HG02798 (cell line): ENCODE measurements around the gene OR6B2.
"Not testable (repeated sequence)": the region's sequence is repeated elsewhere in the genome, so short reads cannot be mapped to it uniquely, and the experiment has no call there.

Source experiments
- ATAC-seq: cut with Tn5 transposase; IDR thresholded peaks from one replicate; pipeline ENCODE4 v1.9.1; 2021; ENCODE audit warnings: mild to moderate bottlenecking; ENCODE audit not compliant: unreplicated experiment, poor library complexity

OR6B2 gene

DNA sequence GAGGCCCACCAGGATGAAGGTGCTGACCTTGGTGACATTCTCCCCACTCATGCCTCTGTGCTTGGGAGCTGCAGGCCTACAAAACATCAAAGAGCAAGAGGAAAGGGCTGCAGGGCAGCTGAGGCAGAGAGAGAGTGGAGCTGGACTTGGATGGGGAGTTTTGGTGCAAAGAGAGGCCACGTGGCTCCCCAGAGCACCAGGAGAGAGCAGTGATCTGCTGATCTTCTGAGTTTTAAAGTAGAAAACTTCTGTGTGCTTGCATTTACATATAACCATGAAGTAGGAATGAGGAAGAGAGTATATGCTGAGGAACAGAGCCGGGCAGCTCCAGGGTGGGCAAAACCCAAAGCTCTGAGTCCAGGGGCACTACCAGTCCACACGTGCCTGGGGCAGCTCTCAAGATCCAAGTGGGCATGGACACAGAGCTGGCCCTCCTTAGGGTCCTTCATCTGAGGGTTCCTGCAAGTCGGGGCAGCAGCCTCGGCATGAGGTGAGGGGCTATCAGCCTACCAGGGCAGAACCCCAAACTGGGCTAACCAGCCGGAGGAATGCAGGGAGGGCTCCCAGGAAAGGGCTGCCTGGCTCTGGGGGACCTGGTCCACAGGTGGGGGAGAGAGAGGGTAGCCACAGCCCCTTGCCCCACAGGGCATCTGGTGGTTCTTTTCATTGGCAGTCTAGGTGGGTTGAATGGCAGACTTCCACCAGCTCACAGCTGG is at the start of gene OR6B2:
Gene OR6B2, minus strand, starts transcription at position 51 of the 716 bp plus-strand sequence. Its CDS starts 0 bp downstream, at position 51.
- ATAC-seq: no peak

- no peak for ATAC-seq
These were observed 48.4 kb upstream of the OR6B2 start for GRCh38 chr2:240078631-240079030.

DNA sequence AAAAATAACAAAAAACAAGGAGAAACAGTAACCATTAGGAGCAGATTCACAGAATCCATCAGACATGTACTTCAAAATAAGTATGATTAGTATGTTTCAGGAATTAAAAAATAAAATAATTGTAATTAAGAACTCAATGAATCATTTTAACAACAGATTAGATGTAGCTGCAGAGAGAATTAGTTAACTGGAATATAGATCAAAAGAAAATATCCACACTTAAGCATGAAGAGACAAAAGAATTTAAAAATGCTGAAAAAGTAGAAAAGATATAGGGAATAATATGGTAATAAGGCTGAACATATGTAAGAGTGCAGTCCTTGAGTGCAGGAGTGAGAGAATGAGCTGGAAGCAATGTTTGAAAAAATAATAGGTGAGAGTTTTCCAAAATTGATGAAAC is 47.2 kb upstream of the OR6B2 start:
- ATAC-seq: no peak

DNA sequence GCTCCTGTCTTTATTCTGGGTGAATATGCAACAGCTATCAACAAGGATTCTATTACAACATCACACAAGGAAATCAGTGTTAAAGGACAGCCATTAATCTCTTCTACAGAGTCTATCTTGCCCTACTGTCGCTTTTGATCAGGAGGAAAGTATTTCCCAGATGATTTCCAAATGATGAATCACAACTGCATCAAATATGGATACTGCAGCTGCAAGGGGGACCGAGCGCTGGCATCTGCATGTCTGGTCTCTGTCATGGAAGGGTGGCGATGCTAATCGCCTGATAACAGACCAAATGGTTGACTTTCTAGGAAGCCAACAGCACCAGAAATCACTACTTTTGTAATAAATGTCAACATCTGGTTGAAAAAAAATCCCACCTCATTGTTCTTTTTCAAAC is 44.3 kb upstream of the OR6B2 start:
- no peak for ATAC-seq

- ATAC-seq: no peak
These were observed 40.7 kb upstream of the OR6B2 start for GRCh38 chr2:240070907-240071306.

DNA sequence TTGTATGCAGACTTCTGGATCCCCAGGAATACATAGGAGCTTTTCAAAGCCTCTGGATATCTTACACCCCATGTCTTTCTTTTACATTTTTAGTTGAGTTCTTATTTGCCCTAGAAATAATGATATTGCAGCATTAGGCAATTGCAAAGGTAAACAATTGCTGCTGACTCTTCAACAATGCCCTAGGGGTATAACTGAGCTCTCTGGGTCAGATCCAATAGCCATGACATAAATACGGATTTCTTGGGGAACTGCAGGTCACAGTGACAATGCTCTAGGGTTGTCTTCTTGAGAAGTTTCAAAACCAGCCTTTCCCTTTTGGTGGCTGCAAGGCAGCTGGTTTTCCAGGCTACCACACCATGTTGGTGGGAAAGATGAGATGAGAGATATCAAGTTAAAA is 39.6 kb upstream of the OR6B2 start:
- ATAC-seq: no peak

DNA sequence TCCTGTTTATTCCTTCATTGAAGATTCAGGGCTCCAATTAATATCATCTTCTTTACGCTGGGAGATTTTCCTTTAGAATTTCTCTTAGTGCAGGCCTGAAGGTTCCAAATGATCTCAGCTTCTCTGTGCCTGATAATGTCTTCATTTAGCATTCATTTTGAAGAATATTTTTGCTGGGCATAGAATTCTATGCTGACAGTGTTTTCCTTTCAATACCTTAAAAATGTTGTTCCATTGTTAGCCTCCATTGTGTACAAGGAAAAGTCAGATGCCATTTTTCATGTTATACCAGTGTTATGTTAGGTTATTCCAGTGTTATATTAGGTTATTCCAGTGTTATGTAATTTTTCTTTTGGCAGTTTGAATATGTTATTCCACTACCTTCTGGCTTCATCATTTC is 38.0 kb upstream of the OR6B2 start:
- ATAC-seq: no peak

- no peak for ATAC-seq
These were observed 36.3 kb upstream of the OR6B2 start for GRCh38 chr2:240066489-240066888.

GRCh38 chr2:240064898-240065297 is 34.7 kb upstream of the OR6B2 start:
- no peak for ATAC-seq

GRCh38 chr2:240060977-240061591 is 30.9 kb upstream of the OR6B2 start:
- ATAC-seq: no peak

DNA sequence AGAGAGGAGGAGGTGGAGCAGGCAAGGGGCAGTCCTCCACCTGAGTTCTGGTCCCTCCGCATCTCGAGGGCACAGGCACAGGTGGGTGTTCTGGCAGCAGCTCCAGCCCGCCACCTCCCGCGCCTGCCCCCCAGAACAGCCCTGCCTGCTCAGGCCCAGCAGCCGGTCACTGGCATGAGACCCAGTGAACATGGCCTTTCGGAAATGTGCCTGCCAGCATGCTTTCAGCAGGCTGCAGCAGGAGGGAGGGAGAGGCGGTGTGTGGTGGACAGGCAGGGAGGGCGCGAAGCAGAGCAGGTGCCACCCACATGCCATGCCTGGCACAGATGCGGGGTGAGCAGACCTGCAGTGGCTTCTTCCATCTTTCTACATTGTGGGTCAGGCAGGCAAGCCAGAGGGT is 26.4 kb upstream of the OR6B2 start:
- ATAC-seq: no peak

- no peak for ATAC-seq
These were observed 25.1 kb upstream of the OR6B2 start for GRCh38 chr2:240055177-240055917.

GRCh38 chr2:240053173-240054155 is 23.2 kb upstream of the OR6B2 start, which contains the start of gene OR6B3:
Gene OR6B3, minus strand, starts transcription at chr2:240053521.
- ATAC-seq: no peak

GRCh38 chr2:240052524-240052923 is 22.3 kb upstream of the OR6B2 start:
- ATAC-seq: no peak

DNA sequence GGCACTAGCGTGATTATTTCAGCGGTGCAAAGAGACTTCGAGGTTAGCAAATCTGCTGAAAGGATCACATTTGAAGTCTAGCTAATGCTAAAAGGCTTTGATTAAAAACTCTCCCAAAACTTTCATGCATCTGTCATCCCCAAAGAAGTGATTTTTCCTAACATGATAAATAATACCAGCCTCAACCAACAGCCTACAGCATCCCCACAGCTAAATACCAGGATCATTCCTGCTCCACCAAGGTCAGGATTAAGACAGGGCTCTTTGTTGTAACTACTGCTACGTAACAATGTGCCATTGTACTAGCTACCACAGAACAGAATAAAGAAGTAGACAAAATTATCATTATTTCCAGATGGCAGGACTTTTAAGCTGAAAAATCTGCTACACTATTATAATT is 21.5 kb upstream of the OR6B2 start:
- ATAC-seq: no peak

DNA sequence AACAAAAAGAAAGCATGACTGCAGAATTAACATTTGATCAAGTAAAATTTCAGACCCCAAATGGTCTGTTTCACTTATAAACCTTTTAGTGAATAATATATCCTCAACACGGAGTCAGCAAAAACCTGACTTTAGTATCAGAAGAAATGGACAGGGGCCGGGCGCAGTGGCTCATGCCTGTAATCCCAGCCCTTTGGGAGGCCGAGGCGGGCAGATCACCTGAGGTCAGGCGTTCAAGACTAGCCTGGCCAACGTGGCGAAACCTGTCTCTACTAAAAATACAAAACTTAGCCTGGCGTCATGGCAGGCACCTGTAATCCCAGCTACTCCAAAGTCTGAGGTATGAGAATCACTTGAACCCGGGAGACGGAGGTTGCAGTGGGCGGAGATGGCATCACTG is 20.0 kb upstream of the OR6B2 start:
- no peak for ATAC-seq

GRCh38 chr2:240048237-240048636 is 18.0 kb upstream of the OR6B2 start:
- no peak for ATAC-seq

GRCh38 chr2:240045098-240045497 is 14.9 kb upstream of the OR6B2 start:
- ATAC-seq: no peak

DNA sequence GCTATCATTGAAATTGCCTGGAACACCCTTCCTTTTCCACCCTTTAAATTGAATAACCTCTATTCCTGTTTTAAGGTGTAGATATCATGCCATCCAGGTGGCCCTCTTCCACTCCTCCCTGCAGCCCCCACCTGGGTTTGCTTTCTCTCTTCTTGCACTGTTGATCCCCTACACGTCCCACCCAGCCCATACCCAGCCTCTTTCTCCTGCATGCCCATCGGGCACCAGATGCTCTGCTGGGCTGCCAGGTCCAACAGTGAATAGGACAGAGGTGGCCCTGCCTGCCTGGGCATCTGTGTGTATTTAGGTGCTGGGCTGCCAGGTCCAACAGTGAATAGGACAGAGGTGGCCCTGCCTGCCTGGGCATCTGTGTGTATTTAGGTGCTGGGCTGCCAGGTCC is 13.9 kb upstream of the OR6B2 start:
- not testable (repeated sequence) for ATAC-seq

DNA sequence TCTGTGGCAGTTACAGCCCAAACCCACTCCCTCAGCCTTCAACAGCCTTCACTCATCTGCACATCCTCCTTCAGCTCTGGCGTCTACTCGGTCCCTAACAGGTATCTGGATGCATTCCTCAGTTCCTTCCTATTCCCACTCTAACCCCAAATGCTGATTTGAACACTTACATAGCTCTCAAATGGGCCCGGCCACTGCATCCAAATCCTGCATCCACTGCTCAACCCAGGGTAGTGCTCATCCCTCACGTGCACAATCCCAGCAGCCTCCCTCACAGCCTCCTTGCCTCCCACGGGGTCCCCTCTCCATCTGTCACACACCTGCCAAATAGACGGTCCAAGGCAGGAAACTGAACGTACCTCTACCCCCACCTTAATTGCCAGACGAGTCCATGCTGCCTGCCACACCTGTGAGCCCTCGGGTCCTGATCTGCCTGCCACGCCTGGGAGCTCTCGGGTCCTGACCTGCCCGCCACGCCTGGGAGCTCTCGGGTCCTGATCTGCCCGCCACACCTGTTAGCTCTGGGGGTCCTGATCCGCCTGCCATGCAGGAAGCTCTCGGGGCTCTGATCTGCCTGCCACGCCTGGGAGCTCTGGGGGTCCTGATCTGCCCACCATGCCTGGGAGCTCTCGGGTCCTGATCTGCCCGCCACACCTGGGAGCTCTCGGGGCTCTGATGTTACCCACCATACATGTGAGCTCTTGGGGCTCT is 13.2 kb upstream of the OR6B2 start:
- no peak for ATAC-seq
